Activated CD4-positive, CD25-positive, alpha-beta regulatory T cell treated with anti-CD3 and anti-CD28 coated beads, Interleukin-2, amount 50 U/mL, for 16 hours (primary cell): ENCODE data around the gene WDR64.

Experiments used
- DNase-seq: peaks from one replicate; pipeline ENCODE4 v3.0.0-alpha.2; 2020; ENCODE audit warnings: low read depth, low spot score

The WDR64 gene

DNA sequence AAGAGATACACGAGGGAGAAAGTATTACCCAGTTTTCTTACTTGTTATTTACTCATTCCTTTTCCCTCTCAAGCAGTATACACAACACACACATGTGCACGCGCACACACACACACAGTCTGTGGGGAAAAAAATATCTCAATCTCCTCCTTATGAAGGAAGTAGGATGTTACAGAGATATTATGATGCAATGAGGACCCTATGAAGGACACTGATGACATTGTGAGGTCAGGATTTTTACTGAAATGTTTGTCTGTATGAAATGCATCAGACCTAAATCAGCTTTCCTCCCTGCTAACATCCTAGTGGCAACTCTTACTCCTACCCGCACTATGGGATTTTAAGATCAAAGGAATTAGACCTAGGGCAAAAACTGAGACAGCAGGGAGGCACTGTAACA is at the start of gene WDR64:
WDR64 (plus strand) TSS at position 270 of the 400 bp plus-strand sequence. CDS start 204 bp downstream, outside the sequence.
- DNase-seq, result no peak

DNA sequence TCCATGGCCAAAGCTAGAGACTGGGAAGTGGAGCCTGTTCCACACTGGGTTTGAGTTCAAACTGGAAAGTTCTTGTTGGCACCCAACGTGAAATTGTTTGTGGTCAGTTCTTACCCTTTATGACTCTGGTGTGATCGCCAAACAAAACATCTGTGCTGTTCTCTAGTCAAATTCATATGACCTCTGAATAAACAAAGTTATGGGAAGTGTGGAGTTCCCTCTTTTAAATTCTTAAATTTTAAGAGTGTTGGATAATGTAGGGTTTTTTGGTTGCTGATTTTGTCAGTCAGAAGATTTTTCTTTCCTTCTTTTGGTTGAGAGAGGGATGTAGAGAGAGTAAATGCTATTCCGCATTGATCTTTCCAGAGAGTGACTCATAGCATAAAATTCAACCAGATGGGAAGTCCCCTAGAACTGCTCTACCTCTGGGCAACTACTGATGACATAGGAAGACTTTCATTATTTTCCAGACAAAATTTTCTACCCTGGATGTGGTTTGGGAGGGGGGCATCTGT is 48.3 kb upstream of the WDR64 start:
- DNase-seq, result no peak

DNA sequence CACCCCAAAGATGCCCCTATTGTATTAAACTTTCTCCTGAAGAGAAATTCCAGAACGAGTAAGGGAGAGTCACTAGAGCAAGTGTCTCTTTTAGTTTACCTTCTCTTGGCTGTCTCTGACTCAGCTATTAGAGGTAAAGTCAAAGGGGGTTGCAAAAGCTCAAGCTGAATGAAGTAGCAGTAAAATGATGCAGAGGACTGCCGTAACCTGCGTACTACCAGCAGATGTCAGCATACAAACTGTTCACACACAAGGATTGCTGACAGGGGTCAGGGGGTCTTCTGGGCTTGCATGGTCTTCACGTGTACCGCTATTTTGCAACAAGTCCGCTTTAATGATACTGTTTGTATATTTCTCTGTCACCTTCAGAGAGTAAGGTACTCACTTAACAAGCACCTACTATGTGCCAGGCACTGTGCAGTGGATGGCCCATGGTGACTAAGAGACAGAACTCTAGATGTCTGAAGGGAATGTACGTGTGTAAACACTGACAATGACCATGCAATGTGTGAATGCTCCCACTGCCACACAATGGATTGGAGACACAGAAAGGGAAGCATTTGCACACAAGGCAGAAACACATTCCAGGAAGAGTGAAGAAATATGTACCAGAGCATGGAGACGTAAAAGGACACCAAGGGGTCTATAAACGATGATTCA is 46.8 kb upstream of the WDR64 start:
- no peak for DNase-seq

DNA sequence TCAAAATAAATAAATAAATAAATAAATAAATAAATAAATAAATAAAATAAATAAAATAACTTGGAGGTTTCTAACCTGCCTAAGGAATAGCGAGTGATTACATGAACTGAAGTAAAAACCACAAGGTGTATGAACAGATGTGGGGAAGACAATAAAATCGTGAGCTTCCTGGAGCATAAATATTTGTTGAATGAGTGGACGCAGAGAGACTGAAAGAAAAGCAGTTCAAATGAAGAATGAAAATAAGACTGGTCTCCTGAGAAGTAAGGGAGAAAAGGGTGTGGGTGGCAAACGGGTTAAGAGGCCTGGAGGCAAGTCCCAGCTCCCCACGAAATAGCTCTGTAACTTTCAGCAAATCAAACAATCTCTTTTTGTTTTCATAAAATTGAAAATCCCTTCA is 45.5 kb upstream of the WDR64 start:
- no peak for DNase-seq

DNA sequence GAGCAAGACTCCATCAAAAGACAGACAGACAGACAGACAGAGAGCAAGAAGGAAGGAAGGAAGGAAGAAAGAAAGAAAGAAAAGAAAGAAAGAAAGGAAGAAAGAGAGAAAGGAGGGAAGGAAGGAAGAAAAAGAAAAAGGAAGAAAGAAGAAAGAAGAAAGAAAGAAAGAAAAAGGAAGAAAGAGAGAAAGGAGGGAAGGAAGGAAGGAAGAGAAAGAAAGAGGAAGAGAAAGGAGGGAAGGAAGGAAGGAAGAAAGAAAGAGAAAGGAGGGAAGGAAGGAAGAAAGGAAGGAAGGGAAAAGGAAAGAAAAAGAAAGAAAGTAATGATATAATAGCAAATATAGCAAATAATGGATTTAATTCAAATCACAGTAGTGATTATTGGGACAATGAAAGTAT is 44.6 kb upstream of the WDR64 start:
- no peak for DNase-seq

DNA sequence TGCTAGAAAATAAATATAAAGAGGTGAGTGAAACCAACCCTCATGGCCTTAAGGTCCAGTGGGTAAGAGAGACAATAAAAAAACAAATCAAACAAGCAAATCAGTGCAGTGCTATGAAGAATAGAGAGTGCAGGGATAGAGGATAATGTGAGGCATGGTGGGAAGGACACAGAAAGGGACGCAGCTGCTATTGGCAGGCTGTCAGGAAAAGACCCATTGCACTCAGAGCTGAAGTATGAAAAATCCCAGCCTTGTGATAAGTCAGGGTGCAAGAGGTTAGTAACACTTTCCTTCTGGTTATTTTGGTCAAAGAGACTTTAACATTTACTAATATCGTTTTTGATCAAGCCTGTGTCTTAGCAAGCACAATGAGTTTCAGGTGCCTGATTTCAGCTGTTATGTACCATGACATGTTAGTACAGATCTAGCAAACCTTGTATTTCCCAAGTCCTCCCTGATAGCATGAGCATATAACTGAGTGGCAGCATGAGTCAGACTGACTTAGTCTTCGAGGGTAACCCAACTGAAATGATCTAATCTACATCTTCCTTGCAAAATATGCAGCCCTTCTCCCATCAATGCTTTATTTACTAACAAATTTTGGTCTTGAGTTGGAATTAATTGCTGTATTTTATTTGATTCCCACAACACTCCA is 43.6 kb upstream of the WDR64 start:
- no peak for DNase-seq

DNA sequence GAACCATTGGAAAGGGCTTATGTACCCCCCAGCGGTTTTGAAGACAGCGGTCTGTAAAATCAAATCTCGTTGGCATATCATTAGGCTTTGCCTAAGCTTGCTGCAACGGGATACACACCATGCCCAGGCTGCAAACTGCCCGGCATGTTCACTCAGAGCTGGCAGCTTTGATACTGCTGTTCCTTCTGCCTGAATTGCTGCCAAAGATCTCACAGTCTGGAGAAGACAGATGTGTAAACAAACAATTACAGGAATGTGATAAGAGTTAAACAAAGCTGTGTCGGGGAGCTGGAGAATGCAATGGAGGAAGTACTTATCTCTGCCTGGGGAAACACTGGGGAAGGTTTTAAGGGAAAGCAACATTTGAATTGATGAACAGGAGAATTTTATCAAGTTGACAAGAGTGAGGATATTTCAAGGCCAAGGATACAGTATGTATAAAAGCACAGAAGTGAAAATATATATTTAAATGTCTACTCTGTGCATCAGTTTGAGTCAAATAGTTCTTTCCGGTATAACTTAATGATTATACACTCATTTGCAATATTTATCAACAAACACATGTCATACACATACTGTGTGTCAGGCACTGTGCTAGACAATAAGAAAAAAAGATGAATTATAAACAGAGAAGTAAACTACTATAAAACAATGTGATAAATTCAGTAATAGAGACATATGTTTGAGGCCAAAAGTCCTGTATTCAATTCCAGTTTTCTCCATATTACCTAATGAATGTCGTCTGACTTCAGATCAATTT is 41.8 kb upstream of the WDR64 start:
- DNase-seq, result no peak

DNA sequence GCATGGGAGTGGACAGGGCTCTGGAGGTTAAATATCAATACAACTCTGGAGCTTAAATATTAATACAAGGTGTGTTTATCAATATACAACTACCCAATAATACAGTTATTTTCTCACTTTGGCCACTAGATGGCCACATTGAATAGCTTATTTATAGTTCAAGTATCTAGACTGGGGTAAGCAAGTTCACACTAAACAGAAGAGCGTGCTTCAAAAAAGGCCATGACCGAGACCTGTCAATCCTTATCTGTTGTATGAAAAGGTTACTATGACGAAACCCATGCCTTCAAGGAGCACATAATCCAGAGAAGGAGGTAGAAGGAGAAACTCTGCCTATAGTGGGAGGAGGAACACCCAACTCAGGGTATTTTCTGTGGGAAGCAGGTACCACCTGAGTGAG is 41.0 kb upstream of the WDR64 start:
- DNase-seq, result no peak

DNA sequence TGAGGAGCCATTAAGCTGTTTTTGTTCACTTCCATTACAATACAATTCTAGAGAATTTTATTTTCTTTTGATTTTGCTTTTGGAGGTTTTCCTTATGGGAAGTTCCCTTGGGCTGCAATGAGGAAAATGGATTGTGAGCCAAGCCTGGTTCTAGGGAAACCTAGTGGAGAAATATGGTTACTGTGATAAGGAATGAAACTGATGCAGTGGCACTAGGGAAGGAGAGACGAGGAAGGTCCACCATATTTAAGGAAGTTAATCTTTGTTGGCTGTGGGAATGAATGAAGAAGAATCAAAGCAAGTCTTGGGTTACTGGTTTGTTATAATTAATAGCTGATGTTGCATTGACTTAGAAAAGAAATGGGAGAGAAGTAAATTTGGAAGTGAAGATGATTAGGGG is 40.3 kb upstream of the WDR64 start:
- no peak for DNase-seq

DNA sequence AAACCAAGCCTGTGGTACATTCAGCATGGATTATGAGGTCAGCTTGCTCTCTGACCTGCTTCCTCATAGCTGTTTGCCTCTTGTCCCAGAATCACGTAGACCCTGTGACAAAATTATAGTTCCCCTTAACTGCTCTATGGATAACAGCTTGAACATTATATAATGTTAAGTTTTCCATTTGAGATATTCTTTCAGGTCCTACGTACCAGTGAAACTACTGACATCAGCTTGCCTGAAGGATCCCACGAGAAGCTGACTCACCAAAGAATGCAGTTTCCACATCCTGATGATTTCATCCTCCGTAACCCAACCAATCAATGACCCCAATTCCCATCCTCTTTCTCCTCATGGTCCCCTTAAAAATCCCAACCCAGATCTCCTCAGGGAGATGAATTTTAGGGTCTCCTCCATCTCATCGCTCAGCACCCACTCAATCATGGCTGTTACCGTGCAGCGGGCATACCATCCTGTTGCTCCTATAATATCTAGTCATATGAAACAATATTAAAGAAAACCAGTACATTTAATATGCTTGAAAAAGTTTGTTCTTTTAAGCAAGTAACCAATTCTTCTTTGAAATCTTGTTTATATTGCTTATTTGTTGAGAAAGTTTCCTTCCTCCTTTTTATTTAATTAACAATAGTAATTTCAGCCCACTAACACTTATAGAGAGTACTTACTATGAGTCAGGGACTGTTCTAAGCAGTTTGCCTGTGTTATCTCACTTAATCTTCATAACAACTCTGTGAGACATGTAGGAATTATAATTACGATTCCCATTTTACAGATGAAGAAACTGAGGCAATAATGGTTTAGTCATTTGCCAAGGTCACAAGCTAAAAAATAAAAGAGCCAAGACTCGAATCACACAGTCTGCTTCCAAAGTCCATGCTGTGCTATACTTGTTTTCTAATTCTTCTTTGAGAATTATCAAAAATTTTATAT is 39.3 kb upstream of the WDR64 start:
- no peak for DNase-seq

DNA sequence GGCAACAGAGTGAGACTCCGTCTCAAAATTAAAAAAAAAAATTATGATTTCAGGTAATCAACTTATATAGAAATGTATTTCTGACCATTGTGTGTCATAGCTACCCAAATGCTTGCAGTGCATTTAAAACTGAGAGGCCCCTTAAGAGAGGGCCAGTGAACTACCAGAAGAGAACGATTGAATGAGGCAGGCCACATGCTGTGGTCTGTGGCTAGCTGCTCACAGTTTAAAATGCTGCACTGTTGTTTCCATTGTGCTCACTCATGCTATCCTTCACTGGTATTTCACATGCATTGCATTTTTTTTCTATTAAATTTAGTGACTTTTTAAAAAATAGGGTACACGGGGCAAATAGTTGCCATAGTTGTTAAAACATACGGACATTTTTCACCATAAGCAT is 37.9 kb upstream of the WDR64 start:
- no peak for DNase-seq

DNA sequence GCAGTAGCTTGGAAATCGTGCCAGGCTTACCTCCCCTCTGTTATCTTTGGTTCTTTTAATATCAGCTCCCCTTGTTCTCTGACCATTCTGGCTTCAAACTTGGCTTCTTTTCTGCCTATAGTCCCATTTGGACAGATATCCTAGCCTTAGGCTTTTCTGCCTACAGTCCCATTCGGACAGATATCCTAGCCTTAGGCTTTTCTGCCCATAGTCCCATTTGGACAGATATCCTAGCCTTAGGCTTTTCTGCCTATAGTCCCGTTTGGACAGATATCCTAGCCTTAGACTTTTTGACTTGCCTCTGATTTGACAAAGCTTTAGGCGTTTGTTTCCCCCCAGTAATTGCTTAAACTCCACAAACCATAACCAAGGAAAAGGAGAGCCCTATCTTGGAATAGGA is 37.5 kb upstream of the WDR64 start:
- no peak for DNase-seq

DNA sequence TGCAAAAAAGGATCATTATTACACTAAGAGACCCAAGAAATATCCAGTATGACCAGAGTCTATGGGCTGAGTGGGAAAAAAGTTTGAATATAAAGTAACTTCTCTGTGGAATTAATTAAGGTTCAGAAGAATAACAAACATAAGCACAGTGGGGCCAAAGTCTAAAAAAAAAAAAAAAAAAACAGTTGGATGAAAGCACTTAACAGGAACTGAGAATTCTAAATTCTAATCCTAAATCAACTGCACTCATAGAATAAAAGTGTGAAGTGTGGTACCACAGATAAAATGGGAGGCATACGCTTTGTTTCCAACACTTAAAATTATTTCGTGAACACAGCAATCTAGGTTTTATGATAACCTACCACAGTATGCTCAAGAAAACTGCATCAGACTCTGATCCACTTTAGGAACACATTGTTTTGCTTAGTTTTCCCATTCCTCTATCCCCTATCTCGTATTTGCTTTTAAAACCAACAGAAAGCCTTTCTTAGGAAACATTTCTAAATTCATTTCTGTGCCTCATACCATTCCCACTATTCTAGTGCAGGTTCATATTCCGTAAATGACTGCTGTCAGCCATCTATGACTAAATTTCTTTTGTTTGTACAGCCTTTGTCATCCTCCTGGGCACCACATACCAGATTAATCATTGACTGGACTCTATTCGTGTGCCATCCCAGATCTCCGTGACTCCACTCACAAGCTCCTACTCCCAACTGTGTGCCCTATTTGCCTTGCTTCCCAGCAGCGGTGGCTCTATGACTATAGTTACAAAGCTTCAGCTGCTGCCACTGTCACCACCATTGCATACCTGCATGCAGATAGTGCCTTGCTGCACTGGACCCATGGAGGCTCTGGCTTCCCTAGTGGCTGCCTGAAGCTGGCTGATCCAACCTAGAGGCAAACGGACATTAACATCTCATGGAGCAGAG is 36.8 kb upstream of the WDR64 start:
- no peak for DNase-seq

DNA sequence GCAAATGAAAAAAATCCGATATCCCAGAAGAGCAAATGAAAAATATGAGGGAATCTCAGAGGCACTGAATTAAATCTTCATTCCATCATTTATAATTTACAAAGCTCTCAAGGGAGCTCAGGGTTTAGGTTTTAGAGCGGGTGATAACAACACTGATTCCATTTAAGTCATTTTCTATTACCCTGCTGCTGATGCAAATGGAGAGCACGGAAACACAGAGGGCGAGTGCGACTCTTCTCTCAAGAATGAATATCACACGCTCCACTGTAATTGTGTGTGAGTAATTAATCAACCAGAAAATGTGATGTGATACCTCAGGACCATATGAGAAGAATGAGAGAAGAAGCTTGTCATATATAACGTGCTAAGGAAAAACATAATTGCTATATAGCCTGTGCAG is 34.7 kb upstream of the WDR64 start:
- no peak for DNase-seq

DNA sequence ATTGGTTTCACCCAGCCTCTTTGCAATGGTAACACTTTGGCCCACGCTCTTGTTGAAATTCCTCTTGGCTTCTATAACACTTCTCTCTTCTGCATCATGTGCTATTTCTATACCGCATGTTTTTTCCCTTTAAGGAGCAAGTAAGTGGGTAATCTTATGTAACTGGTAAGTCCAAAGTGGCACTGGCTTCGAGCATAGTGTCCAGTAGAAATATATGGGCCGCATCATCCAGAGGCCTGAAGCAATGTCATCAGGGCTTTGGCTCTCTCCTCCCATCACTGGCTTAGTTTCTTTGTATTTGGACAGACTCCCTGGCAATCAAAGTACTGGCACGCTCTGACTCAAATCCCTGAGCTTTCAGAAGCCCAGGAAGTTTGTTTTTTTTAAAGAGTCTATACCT is 29.4 kb upstream of the WDR64 start:
- DNase-seq, result no peak

DNA sequence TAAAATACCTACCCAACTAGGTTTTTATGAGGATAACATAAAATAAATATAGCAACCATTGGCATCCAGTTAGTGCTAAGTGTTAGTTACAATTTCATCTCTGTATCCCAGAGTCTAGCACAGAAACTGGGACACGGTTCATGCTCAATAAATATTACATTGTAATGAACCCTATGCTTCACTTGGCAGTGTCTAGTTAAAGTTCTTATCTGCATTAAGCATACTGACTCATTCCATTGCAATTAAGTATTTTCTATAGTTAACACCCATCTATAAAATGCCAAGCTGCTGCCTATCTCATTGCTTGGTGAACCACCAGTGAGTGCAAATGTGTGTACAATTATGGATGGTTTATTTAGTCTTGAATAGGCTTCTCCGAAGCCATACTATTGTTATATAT is 27.1 kb upstream of the WDR64 start:
- no peak for DNase-seq

DNA sequence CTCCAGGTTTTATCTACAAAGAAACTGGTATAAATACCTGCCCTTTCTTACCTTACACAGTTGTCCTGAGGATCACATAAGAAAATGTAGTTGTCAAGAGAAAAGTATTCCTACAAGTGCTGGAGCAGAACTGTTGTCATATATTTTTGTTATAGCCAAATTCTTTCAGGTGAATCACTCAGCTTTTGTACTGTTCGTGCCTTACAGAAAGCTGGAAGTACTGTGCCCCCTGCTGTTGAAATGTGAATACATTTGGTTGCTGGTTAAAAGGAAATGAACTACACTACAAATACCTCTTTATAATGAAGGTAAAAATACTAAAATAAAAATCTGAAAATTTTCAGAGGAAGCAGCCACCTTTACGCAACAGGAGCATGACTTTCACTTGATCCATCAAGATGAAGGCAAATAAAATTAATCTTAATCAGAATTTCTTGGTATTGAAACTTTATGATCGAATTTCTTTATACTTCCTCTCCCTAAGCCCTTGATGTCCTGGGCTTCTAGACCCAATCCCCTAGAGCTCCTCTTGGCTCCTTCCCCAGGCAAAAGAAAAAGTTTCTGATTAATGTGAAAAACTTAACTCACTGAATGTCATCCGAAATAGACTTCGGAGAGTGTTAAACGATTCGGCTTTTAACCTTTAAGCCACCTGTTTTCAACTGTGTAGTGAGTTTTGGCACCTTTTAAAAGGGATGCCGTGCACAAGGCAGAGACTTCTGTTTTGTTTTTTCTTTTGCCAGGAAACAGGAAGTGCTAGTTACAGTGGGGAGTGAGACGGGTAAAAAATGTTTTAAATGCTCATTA is 24.4 kb upstream of the WDR64 start:
- DNase-seq, result peak; percentile 18

DNA sequence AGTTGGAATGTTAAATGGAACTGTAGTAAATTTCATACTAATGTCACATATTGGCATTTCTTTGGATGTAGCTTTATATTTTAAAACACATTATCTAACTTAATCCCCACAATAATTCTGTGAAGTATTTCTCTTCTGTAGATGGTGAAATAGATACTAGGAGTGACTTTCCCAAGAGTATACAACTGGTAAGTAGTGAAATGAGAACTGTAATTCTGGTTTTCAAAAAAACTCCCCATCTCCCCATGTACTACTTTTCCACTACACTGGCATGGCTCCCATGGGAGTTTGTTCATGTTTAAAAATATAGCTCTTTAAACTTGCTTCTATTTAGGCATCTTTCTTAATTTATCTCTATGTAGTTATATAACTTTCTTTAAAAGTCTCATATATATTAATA is 22.1 kb upstream of the WDR64 start:
- no peak for DNase-seq

DNA sequence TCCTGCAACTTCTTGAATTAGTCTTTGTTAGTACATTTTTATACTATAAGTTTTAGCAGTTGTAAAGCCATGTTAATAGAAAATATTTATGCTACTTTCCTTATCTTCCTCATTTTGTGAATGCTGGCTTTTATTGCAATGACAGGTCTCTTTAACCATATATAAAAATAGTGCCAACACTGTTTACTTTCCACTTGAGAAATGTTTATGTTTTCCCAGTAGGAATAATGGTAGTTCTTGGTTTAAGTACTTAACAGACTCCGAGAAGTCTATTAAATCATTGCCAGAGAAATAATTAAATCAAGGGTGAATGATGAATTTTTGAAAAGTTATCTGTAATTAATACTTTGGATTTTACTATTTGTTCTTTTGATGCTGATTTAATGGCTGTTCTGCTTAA is 21.6 kb upstream of the WDR64 start:
- DNase-seq, result no peak

DNA sequence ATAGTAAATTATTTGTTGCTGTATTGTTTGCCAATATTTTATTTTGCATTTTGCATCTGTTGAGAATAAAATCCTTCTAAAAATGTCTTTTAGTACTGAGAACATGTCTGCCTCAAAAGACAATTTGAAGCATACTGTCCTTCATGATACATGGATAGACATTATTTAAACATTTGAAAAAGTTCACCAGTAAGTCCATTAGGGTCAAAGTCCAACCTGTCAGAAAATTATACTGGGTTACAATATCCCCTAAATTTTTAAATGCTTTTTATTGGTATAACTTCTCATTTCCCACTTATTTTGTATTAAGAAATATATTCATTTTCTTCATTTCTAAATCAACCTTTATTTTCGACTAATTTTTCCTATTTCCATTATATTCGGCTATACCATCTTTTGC is 21.2 kb upstream of the WDR64 start:
- no peak for DNase-seq
